ENCODE results near the gene ARAP2. TPM values are rescaled to one million over a fixed set of nuclear protein-coding genes. Genes with fewer than 3 reads are reported as not detected.

The ARAP2 gene
- polyA plus RNA-seq, 1 experiment, result not detected

- H3K36me3 ChIP-seq (ENCODE audit: control insufficient read depth, insufficient read depth, low read length), result no peaks in the 10 kb centered on the region
- CTCF ChIA-PET, result no interaction called here
- no peak overlapping the region for H3K4me3 ChIP-seq (ENCODE audit: low read depth, low read length)
- POLR2A ChIA-PET, result no interaction called here
- no peak for DNase-seq (ENCODE audit: low read depth)
- H3K27me3 ChIP-seq (ENCODE audit: control insufficient read depth, insufficient read depth, low read length), result no peaks in the 10 kb centered on the region
- no peak for TF ChIP-seq CTCF (IDR thresholded peaks at IDR 0.05; ENCODE audit: insufficient read depth, low read depth, low read length)
Observed at GRCh38 chr4:36198861-36199260, 45.5 kb downstream of the ARAP2 start.

- no peaks in the 10 kb centered on the region for H3K27me3 ChIP-seq (ENCODE audit: control insufficient read depth, insufficient read depth, low read length)
- DNase-seq (ENCODE audit: low read depth), result no peak
- ChIA-PET CTCF (no interaction called here), POLR2A (no interaction called here)
- H3K36me3 ChIP-seq (ENCODE audit: control insufficient read depth, insufficient read depth, low read length), result no peaks in the 10 kb centered on the region
- no peak for TF ChIP-seq CTCF (IDR thresholded peaks at IDR 0.05; ENCODE audit: insufficient read depth, low read depth, low read length)
- no peak overlapping the region for H3K4me3 ChIP-seq (ENCODE audit: low read depth, low read length)
Observed at GRCh38 chr4:36198068-36198808, 46.1 kb downstream of the ARAP2 start.

GRCh38 chr4:36197501-36197900 lies 46.8 kb downstream of the ARAP2 start:
- ChIA-PET CTCF (no interaction called here), POLR2A (no interaction called here)
- H3K4me3 ChIP-seq (ENCODE audit: low read depth, low read length), result no peak overlapping the region
- H3K36me3 ChIP-seq (ENCODE audit: control insufficient read depth, insufficient read depth, low read length), result no peaks in the 10 kb centered on the region
- no peak for DNase-seq (ENCODE audit: low read depth)
- no peaks in the 10 kb centered on the region for H3K27me3 ChIP-seq (ENCODE audit: control insufficient read depth, insufficient read depth, low read length)
- no peak for TF ChIP-seq CTCF (IDR thresholded peaks at IDR 0.05; ENCODE audit: insufficient read depth, low read depth, low read length)

GRCh38 chr4:36196145-36196913 lies 48.0 kb downstream of the ARAP2 start:
- Histone ChIP-seq H3K4me3 (ENCODE audit: low read depth, low read length) (no peak overlapping the region), H3K36me3 (ENCODE audit: control insufficient read depth, insufficient read depth, low read length) (no peaks in the 10 kb centered on the region), H3K27me3 (ENCODE audit: control insufficient read depth, insufficient read depth, low read length) (no peaks in the 10 kb centered on the region)
- POLR2A ChIA-PET, result no interaction called here
- DNase-seq (ENCODE audit: low read depth), result no peak
- TF ChIP-seq CTCF (IDR thresholded peaks at IDR 0.05; ENCODE audit: insufficient read depth, low read depth, low read length), result no peak
- CTCF ChIA-PET, result no interaction called here

GRCh38 chr4:36192922-36193321 lies 51.4 kb downstream of the ARAP2 start:
- ChIA-PET POLR2A (no interaction called here), CTCF (no interaction called here)
- H3K27me3 ChIP-seq (ENCODE audit: control insufficient read depth, insufficient read depth, low read length), result no peaks in the 10 kb centered on the region
- TF ChIP-seq CTCF (IDR thresholded peaks at IDR 0.05; ENCODE audit: insufficient read depth, low read depth, low read length), result no peak
- no peak overlapping the region for H3K4me3 ChIP-seq (ENCODE audit: low read depth, low read length)
- no peaks in the 10 kb centered on the region for H3K36me3 ChIP-seq (ENCODE audit: control insufficient read depth, insufficient read depth, low read length)
- no peak for DNase-seq (ENCODE audit: low read depth)

All from BJ (cell line).